WTC11 (cell line): ENCODE data around the gene ATG14. TPM values are rescaled to one million over a fixed set of nuclear protein-coding genes. Genes with fewer than 3 reads are reported as not detected.

Experiments used
- ATAC-seq: fragments of 200-7000 bp; cut with Tn5 transposase; 2 replicates; pipeline ENCODE4 v1.10.0; 2021; ENCODE audit warnings: mild to moderate bottlenecking, moderate library complexity
- CTCF ChIA-PET: fragments of 300-600 bp; sonication (Branson Sonifier 250); formaldehyde crosslinking; loops from one replicate; lab custom pipeline; 2021; ENCODE audit warnings: antibody characterized with exemption; lab: Charles Lee
- POLR2A ChIA-PET: fragments of 350-600 bp; sonication (Branson Sonifier 250); formaldehyde crosslinking; loops from one replicate; lab custom pipeline; 2021; ENCODE audit warnings: antibody characterized with exemption; lab: Charles Lee
- DNase-seq: peaks from one replicate; pipeline ENCODE4 v3.0.0; 2021; ENCODE audit warnings: low spot score
- H3K27ac Mint-ChIP-seq: 2 replicates; pipeline ENCODE4 v1.8.0; 2021; ENCODE audit warnings: mixed read lengths
- H3K27me3 Mint-ChIP-seq: 2 replicates; pipeline ENCODE4 v1.8.0; 2021; ENCODE audit warnings: low read depth, mild to moderate bottlenecking, moderate library complexity, mixed read lengths
- H3K36me3 Mint-ChIP-seq: 2 replicates; pipeline ENCODE4 v1.8.0; 2021; ENCODE audit warnings: mixed read lengths
- H3K4me1 Mint-ChIP-seq: 2 replicates; pipeline ENCODE4 v1.8.0; 2022; ENCODE audit warnings: mixed read lengths
- H3K4me3 Mint-ChIP-seq: 2 replicates; pipeline ENCODE4 v1.8.0; 2021; ENCODE audit warnings: mild to moderate bottlenecking, moderate library complexity, mixed read lengths
- H3K9me3 Mint-ChIP-seq: 2 replicates; pipeline ENCODE4 v1.8.0; 2021; ENCODE audit warnings: mixed read lengths
- FOXJ3 ChIP-seq: sonication (generic); formaldehyde crosslinking; IDR thresholded peaks from 2 replicates; pipeline ENCODE4 v1.9.0; 2021; ENCODE audit warnings: missing genetic modification reagents, mild to moderate bottlenecking, borderline replicate concordance
- FOXP1 ChIP-seq: sonication (generic); formaldehyde crosslinking; IDR thresholded peaks from 2 replicates; pipeline ENCODE4 v1.8.0; 2022; ENCODE audit warnings: missing genetic modification reagents, mild to moderate bottlenecking, moderate library complexity, borderline replicate concordance
- NR1H2 ChIP-seq: sonication (generic); formaldehyde crosslinking; IDR thresholded peaks from 2 replicates; pipeline ENCODE4 v1.9.0; 2021; ENCODE audit warnings: mild to moderate bottlenecking, moderate library complexity, missing genetic modification reagents
- SMAD4 ChIP-seq: sonication (generic); formaldehyde crosslinking; IDR thresholded peaks from 2 replicates; pipeline ENCODE4 v1.8.0; 2022; ENCODE audit warnings: mild to moderate bottlenecking, missing genetic modification reagents
- TCF7 ChIP-seq: sonication (generic); formaldehyde crosslinking; IDR thresholded peaks from 2 replicates; pipeline ENCODE4 v1.8.0; 2022; ENCODE audit warnings: mild to moderate bottlenecking, low read depth, missing genetic modification reagents, moderate library complexity
- ZNF232 ChIP-seq: sonication (generic); formaldehyde crosslinking; IDR thresholded peaks from 2 replicates; pipeline ENCODE4 v1.8.0; 2022; ENCODE audit warnings: mild to moderate bottlenecking, missing genetic modification reagents
- ZNF263 ChIP-seq: sonication (generic); formaldehyde crosslinking; IDR thresholded peaks from 2 replicates; pipeline ENCODE4 v1.8.1; 2022; ENCODE audit warnings: low read depth, mild to moderate bottlenecking, moderate library complexity, missing genetic modification reagents
- ZNF317 ChIP-seq: sonication (generic); formaldehyde crosslinking; IDR thresholded peaks from 2 replicates; pipeline ENCODE4 v1.8.1; 2023; ENCODE audit warnings: low read depth, mild to moderate bottlenecking, moderate library complexity, missing genetic modification reagents, borderline replicate concordance
- ZNF671 ChIP-seq: fragments of 250-450 bp; sonication (Bioruptor Pico); IDR thresholded peaks from 2 replicates; pipeline ENCODE4 v1.8.0; 2021; ENCODE audit warnings: mild to moderate bottlenecking
- total RNA-seq: library from RNA; stranded (reverse); gene quantifications from 3 replicates; pipeline ENCODE4 v1.2.3, GENCODE V29; 2021
- TF ChIP-seq, protein P1 (sequence below): fragments of 250-450 bp; sonication (Bioruptor Pico); IDR thresholded peaks from 2 replicates; pipeline ENCODE4 v1.9.0; 2021; ENCODE audit warnings: mild to moderate bottlenecking, borderline replicate concordance
- TF ChIP-seq, protein P2 (sequence below): sonication (generic); formaldehyde crosslinking; IDR thresholded peaks from 2 replicates; pipeline ENCODE4 v1.8.1; 2022; ENCODE audit warnings: low read depth, mild to moderate bottlenecking, moderate library complexity, missing genetic modification reagents, borderline replicate concordance
- TF ChIP-seq, protein P3 (sequence below): fragments of 200-600 bp; IDR thresholded peaks from 2 replicates; pipeline ENCODE4 v1.8.0; 2022; ENCODE audit warnings: antibody characterized with exemption
- TF ChIP-seq, protein P4 (sequence below): sonication (generic); formaldehyde crosslinking; IDR thresholded peaks from 2 replicates; pipeline ENCODE4 v1.8.0; 2022; ENCODE audit warnings: mild to moderate bottlenecking, missing genetic modification reagents
- TF ChIP-seq, protein P5 (sequence below): sonication (generic); formaldehyde crosslinking; IDR thresholded peaks from 2 replicates; pipeline ENCODE4 v1.8.1; 2022; ENCODE audit warnings: mild to moderate bottlenecking, moderate library complexity, missing genetic modification reagents
- TF ChIP-seq, protein P6 (sequence below): fragments of 250-450 bp; sonication (Bioruptor Pico); conservative IDR thresholded peaks from 2 replicates; pipeline ENCODE4 v1.9.0; 2021; ENCODE audit warnings: mild to moderate bottlenecking

ATG14 gene
- total RNA-seq, 1 experiment from 2014 or later: 10.4 TPM

DNA sequence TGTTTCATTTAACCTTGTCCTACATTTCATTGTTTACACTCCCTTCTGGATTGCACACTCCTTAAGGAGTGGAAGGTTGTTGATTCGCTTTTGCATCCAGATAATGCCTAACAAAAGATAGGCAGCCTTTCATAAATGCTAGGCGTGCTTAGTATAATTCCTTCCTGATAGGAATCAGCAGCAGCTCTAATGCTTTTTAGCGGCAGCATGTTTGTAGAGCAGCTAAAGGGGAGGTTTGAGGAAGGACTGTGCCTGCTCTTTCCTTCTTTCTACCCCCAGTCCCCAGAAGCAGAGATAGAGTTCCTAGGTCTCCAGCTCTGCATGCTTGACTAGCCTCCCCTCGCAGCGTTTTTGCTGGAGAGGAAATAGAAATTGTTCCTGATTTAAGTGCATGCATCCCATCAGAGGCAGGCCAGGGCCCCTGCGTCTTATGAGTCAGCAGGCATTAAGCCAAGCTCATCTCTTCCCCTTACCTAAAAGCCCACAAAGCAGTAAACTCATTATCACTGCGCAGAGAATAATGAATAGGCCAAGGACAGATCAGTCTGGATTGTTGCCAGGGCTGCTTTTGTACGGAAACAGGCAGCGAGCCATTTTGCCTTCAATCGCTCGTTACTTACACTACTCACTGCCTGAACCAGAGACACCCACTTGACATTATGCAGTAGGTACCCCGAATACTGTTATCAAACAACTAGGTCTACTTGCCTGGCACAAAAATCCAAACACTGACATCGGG is 42.8 kb upstream of the ATG14 start:
- Mint-ChIP-seq H3K4me3 (no peak overlapping the region), H3K9me3 (peaks cover 10% of the 10 kb centered on the region), H3K36me3 (peaks cover 8% of the 10 kb centered on the region; the same call in 1 of the 2 replicates), H3K27me3 (peaks cover 3% of the 10 kb centered on the region; the same call in 1 of the 2 replicates), H3K27ac (peak overlapping the region; percentile 55; the same call in 1 of the 2 replicates), H3K4me1 (peaks cover 14% of the 10 kb centered on the region)
- CTCF ChIA-PET: interaction anchor here (0.5 to 0.7 kb wide), 3 partner anchors 8 to 9 kb away, joined by 3 to 4 read pairs (median 4); no protein-coding TSS in a partner anchor
- ATAC-seq (peak; percentile 36), DNase-seq (no peak)
- no peak for TF ChIP-seq SMAD4 (CRISPR knock-in tag)
- TF ChIP-seq, protein P1, sequence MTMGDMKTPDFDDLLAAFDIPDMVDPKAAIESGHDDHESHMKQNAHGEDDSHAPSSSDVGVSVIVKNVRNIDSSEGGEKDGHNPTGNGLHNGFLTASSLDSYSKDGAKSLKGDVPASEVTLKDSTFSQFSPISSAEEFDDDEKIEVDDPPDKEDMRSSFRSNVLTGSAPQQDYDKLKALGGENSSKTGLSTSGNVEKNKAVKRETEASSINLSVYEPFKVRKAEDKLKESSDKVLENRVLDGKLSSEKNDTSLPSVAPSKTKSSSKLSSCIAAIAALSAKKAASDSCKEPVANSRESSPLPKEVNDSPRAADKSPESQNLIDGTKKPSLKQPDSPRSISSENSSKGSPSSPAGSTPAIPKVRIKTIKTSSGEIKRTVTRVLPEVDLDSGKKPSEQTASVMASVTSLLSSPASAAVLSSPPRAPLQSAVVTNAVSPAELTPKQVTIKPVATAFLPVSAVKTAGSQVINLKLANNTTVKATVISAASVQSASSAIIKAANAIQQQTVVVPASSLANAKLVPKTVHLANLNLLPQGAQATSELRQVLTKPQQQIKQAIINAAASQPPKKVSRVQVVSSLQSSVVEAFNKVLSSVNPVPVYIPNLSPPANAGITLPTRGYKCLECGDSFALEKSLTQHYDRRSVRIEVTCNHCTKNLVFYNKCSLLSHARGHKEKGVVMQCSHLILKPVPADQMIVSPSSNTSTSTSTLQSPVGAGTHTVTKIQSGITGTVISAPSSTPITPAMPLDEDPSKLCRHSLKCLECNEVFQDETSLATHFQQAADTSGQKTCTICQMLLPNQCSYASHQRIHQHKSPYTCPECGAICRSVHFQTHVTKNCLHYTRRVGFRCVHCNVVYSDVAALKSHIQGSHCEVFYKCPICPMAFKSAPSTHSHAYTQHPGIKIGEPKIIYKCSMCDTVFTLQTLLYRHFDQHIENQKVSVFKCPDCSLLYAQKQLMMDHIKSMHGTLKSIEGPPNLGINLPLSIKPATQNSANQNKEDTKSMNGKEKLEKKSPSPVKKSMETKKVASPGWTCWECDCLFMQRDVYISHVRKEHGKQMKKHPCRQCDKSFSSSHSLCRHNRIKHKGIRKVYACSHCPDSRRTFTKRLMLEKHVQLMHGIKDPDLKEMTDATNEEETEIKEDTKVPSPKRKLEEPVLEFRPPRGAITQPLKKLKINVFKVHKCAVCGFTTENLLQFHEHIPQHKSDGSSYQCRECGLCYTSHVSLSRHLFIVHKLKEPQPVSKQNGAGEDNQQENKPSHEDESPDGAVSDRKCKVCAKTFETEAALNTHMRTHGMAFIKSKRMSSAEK (CRISPR knock-in tag): no peak
- TF ChIP-seq NR1H2: no peak
- no peak for TF ChIP-seq FOXJ3 (CRISPR knock-in tag)
- no peak for TF ChIP-seq ZNF232
- TF ChIP-seq, protein P2, sequence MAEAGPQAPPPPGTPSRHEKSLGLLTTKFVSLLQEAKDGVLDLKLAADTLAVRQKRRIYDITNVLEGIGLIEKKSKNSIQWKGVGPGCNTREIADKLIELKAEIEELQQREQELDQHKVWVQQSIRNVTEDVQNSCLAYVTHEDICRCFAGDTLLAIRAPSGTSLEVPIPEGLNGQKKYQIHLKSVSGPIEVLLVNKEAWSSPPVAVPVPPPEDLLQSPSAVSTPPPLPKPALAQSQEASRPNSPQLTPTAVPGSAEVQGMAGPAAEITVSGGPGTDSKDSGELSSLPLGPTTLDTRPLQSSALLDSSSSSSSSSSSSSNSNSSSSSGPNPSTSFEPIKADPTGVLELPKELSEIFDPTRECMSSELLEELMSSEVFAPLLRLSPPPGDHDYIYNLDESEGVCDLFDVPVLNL (CRISPR knock-in tag): no peak
- TF ChIP-seq, protein P3, sequence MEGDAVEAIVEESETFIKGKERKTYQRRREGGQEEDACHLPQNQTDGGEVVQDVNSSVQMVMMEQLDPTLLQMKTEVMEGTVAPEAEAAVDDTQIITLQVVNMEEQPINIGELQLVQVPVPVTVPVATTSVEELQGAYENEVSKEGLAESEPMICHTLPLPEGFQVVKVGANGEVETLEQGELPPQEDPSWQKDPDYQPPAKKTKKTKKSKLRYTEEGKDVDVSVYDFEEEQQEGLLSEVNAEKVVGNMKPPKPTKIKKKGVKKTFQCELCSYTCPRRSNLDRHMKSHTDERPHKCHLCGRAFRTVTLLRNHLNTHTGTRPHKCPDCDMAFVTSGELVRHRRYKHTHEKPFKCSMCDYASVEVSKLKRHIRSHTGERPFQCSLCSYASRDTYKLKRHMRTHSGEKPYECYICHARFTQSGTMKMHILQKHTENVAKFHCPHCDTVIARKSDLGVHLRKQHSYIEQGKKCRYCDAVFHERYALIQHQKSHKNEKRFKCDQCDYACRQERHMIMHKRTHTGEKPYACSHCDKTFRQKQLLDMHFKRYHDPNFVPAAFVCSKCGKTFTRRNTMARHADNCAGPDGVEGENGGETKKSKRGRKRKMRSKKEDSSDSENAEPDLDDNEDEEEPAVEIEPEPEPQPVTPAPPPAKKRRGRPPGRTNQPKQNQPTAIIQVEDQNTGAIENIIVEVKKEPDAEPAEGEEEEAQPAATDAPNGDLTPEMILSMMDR: no peak
- TF ChIP-seq, protein P4, sequence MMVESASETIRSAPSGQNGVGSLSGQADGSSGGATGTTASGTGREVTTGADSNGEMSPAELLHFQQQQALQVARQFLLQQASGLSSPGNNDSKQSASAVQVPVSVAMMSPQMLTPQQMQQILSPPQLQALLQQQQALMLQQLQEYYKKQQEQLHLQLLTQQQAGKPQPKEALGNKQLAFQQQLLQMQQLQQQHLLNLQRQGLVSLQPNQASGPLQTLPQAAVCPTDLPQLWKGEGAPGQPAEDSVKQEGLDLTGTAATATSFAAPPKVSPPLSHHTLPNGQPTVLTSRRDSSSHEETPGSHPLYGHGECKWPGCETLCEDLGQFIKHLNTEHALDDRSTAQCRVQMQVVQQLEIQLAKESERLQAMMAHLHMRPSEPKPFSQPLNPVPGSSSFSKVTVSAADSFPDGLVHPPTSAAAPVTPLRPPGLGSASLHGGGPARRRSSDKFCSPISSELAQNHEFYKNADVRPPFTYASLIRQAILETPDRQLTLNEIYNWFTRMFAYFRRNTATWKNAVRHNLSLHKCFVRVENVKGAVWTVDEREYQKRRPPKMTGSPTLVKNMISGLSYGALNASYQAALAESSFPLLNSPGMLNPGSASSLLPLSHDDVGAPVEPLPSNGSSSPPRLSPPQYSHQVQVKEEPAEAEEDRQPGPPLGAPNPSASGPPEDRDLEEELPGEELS (CRISPR knock-in tag): no peak
- no peak for TF ChIP-seq ZNF263 (CRISPR knock-in tag)
- TF ChIP-seq ZNF317 (CRISPR knock-in tag): no peak
- TF ChIP-seq ZNF671 (CRISPR knock-in tag): no peak
- TF ChIP-seq FOXP1 (CRISPR knock-in tag): no peak
- TF ChIP-seq, protein P5, sequence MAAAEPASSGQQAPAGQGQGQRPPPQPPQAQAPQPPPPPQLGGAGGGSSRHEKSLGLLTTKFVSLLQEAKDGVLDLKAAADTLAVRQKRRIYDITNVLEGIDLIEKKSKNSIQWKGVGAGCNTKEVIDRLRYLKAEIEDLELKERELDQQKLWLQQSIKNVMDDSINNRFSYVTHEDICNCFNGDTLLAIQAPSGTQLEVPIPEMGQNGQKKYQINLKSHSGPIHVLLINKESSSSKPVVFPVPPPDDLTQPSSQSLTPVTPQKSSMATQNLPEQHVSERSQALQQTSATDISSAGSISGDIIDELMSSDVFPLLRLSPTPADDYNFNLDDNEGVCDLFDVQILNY: no peak
- TF ChIP-seq, protein P6, sequence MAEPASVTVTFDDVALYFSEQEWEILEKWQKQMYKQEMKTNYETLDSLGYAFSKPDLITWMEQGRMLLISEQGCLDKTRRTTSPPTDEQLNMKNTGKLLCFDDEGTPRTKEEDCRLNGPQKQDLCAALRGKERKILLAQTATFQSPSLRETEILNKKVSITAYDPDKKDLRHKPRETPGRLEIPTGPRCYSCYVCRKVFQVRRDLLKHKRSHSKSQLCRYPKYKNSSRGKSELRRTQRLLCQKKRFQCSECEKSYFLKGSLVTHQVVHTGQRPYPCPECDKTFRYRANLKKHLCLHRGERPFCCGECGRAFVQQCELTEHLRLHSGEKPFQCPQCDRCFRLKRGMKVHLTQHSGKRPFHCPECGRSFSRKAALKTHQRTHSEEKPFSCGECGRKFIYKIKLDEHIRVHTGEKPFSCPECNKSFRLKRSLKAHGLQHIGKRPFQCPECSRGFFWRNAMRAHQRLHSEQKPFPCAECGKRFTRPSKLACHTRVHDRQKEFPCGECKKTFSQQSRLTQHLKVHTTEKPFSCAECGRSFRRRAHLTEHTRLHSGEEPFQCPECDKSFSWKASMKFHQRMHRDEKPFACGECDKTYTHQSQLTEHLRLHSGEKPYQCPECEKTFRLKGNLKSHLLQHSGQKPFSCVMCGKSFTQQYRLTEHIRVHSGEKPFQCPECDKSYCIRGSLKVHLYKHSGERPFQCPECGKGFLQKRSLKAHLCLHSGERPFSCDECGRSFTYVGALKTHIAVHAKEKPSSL (CRISPR knock-in tag): no peak
- no peak for TF ChIP-seq TCF7
- POLR2A ChIA-PET: no interaction called here
